22Rv1 (cell line): ENCODE results near the gene TTYH1.
"Not testable (repeated sequence)": the region's sequence is repeated elsewhere in the genome, so short reads cannot be mapped to it uniquely, and the experiment has no call there.

Experiments used
- H3K27ac ChIP-seq: fragments of 450-650 bp; 2 replicates; pipeline ENCODE4 v1.5.1; 2017
- ZFX ChIP-seq: fragments of 450-650 bp; IDR thresholded peaks from 2 replicates; pipeline ENCODE4 v1.6.1; 2017; ENCODE audit warnings: antibody characterized with exemption, borderline replicate concordance
- TF ChIP-seq, protein P1 (sequence below): fragments of 450-650 bp; IDR thresholded peaks from 2 replicates; pipeline ENCODE4 v1.5.1; 2017; ENCODE audit warnings: mild to moderate bottlenecking

TTYH1 gene

DNA sequence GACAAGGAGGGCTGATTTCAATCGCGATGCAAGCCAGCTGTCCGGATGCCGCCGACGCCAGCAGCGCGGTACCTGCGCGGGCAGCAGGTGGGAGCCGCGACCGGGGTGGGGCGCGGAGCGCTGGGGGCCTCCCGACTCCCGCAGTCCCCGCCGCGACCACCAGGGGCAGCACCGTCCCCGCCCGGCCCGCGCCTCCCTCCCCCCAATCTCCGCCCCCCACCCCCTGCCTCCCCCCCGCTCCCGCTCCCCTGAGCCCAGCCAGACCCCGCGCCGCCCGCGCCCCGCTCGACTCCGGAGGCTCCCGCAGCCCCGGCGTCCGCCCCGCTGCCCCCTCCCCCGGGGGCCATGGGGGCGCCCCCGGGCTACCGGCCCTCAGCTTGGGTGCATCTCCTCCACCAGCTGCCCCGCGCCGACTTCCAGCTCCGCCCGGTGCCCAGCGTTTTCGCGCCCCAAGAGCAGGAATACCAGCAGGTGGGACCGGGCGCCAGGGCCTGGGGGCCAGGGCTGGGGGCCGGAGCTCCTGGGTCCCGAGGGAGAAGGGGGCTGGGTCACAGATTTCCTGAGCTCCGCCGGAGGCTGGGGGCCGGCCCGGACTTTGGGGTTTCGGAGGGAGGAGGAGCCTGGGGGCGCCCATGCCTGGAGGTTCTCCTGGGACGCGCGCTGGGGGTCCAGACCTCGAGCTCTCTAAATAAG is at the start of gene TTYH1:
Gene TTYH1, plus strand, starts transcription at position 257 of the 693 bp plus-strand sequence. Its CDS starts 89 bp downstream, at position 346.
- no peak within 1 kb of the TSS for H3K27ac ChIP-seq
- TF ChIP-seq, protein P1, sequence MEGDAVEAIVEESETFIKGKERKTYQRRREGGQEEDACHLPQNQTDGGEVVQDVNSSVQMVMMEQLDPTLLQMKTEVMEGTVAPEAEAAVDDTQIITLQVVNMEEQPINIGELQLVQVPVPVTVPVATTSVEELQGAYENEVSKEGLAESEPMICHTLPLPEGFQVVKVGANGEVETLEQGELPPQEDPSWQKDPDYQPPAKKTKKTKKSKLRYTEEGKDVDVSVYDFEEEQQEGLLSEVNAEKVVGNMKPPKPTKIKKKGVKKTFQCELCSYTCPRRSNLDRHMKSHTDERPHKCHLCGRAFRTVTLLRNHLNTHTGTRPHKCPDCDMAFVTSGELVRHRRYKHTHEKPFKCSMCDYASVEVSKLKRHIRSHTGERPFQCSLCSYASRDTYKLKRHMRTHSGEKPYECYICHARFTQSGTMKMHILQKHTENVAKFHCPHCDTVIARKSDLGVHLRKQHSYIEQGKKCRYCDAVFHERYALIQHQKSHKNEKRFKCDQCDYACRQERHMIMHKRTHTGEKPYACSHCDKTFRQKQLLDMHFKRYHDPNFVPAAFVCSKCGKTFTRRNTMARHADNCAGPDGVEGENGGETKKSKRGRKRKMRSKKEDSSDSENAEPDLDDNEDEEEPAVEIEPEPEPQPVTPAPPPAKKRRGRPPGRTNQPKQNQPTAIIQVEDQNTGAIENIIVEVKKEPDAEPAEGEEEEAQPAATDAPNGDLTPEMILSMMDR: peak; percentile 59
- no peak for TF ChIP-seq ZFX

DNA sequence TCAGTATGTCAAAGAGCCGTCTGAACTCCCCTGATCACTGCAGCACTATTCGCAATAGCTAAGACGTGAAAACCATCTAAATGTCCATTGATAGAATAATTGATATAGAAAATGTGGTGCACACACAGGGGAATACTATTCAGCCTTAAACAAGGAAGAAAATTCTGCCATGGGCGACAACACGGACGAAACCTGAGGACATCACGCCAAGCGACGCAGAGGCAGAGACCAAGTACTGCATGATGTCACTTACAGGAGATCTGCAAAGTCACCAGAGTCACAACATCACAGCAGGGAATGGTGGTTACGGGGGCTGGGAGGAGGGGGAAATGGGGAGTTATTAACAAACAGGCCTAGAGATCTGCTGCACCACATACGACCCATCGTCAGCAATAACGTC is 49.5 kb upstream of the TTYH1 start:
- not testable (repeated sequence) for H3K27ac ChIP-seq

DNA sequence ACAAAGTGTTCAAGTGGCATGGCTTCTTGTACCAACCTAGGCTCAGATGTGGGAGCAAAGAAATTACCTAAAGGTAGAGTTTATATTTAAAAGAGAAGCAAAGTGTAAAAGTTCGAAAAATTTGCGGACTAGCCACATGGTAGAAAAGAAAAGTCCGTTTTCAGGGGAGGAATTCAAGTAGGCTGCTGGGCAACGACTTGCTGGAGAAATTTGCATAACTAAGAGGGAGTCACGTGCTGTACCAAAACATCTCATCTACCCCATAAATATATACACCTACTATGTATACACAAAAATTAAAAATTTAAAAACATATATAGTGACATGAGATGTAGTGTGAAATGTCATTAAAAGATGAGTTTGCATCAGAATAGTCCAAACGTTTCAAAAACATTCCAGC is 48.5 kb upstream of the TTYH1 start:
- no peak overlapping the region for H3K27ac ChIP-seq
- no peak for TF ChIP-seq ZFX
- TF ChIP-seq, protein P1: no peak

DNA sequence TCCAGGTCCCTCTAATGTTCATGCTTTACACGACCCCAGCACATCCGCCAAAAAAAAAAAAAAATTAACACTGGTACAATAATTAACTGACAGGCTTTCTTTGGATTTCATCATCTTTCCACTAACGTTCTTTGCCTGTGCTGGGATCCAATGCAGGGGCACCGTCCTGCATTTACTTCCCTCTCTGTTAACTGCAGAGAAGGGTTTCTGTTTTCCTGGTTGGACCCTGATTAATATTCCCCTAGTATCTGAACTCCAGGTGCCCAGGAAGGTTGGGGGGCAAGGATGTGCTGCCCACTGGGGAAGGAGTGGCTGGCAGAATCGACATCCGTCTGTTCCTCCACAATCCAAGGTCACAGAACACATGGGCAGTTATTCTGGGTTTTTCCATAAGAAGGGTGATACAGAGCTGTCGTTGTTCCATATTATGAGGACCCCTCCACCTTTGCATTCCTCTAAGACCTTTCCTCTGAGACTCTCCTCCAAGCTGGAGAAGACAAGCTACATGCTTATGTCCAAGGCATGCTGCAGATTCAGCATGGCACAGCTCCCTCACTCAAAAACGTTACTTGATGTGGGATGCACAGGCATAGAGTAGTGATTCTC is 46.1 kb upstream of the TTYH1 start:
- no peak for TF ChIP-seq ZFX
- no peak overlapping the region for H3K27ac ChIP-seq

DNA sequence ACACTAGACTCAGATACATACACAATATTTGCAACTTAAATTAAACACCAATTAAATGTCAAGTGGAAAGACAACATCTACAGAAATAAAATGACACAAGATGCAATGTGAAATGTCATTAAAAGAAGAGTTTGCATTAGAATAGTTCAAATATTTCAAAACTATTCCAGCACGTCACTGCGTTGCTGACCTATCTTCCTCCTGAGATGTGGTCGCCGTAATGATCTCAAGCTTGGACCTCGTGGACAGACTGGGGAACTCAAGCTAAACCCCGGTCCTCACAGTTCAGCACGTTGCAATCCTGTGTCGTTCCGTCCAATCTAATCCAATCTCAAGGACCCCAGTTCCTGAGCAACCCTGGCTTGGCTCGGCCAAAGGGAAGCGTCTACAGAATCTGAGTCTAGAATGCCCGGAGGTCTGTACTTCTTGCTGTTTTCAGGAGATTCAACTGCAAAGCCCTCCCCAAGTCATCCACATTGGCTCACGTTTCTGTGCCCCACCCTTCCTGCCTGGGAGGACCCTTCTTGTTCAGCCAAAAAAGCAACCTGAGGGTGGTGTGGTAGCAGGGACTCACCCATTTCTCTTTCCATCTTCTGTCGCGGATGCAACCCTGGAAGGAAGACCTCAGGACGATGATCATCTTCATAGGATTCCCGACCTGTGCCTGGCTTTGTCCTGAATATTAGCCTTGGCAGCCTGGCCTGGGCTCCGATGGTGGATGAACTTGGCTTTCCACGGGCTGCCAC is 45.4 kb upstream of the TTYH1 start:
- H3K27ac ChIP-seq: not testable (repeated sequence)

DNA sequence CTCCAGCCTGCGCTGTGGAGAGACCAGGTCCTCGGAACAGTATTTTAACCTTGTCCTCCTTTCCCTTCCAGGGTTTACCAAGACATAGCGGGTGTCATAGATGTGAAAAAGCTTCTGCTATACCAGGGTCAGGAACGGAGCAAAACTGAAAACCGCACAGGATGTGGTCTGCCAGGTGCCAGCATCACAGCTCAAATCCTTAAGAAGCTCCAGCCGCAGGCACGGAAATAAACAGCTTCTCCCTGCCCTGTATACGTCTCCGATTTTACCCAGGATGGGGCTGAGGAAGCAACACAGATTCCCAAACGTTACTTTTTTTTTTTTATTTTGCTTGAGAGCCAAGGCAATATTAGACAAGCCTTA is 44.8 kb upstream of the TTYH1 start:
- H3K27ac ChIP-seq: not testable (repeated sequence)

DNA sequence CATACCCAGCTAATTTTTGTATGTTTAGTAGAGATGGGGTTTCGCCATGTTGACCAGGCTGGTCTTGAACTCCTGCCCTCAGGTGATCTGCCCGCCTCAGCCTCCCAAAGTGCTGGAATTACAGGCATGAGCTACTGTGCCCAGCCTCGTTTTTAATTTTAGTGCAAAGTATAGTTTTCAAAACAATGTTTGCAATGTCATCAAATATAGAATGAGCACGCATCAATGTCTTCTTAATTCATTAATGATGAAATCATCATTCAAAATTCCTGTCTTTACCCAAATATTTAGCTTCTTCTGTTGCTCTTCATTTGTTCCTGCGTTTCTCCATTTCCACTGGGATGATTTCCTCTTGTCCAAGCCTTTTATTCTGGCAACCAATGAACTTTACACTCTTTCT is 43.8 kb upstream of the TTYH1 start:
- H3K27ac ChIP-seq: not testable (repeated sequence)

DNA sequence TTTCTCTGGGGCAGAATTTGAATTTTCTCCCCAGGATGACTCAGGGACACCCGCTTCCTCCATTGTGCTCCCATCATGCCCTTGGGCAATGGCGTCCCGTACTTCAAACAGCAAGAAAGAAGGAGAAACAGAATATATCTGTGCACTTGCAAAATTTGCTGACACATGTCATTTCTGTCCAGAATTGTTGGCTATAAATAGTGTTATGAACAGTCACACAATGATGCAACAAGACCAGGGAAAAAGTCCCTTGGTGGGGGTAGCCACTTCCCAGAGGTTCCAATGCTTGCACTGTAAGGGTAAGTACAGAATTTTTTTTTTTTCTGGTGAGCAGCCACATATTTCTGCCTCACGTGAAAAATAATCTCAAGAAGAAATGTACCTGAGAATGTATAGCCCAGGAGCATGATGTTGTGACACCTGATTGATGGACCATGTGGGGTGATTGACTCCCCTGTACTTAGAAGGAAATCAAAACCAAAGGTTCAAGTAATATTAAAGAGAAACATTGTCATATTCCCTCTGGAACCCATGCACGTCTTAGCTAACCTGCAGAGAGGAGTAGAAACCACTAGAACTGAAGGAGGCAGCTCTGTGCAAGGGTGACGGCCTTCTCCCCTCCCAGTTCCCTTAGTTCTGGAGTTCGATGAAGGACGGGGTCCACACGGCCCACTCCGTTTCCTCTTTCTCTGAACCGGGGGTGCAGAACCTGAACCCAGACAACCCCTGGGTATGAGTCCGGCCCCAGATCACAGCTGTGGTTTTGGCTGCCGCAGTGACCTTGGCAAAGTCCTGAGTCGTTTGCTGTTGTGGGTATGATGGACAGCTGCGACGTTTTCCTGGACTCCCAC is 41.3 kb upstream of the TTYH1 start:
- TF ChIP-seq ZFX: no peak
- no peak overlapping the region for H3K27ac ChIP-seq

DNA sequence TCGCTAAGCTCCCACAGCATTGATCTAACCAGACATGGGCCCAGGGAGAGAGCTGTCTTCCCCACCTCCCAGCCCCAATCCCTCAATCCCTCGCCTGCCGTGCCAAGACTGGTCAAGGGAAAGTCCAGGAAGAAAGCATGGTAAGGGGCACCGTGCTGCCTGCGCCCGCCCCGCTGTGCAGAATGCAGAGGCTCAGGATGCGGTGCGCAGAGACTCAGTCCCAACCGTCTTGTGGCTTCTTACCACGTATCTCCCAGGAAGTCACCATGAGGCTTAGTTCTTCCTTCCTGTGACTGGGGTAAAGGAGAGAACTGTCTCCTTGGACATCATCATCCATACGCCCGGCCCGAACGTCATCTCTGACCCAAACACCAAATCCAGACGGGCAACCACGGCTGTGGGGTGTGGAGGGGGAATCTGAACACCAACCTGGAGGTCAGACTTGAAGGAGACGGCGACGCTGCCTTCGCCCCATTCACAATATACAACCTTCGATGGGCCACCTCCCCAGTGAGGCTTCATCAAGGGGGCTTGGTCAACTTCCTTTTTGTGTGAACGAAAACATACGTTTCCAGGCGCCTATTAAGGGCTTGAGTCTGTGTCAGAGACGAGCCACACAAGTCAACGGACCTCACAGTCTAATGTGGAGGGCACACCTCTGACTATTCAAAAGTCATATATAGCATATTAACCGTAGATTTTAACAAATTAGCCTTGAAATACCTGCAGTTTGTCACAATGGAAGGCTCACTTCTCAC is 39.9 kb upstream of the TTYH1 start:
- not testable (repeated sequence) for H3K27ac ChIP-seq

DNA sequence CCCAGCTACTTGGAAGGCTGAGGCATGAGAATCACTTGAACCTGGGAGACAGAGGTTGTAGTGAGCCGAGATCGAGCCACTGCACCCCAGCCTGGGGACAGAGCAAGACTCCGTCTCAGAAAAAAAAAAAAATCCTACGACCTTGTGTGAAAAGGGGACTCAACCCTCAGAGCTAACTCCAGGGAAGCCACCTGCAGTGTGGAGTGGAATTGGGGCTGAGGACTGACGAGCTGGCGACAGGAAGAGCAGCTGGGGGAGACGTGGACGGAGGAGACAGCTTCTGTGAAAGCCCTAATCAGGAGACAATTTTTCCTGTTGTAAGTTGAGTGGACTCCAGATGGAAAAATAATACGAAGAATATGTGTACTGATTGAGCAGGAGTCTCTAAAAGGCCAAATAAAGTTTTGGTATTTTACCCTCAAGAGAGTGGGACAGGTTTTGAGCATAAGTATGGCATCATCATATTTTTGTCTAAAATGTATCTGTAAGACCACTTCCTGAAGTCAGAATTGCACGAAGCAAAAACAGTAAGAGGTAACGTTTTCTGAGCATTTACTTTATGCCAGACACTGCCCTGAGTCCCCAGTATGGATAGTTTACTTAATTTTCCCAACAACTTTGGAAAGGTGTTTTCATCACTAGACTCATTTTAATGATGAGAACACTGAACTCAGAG is 38.5 kb upstream of the TTYH1 start:
- H3K27ac ChIP-seq: no peak overlapping the region
- no peak for TF ChIP-seq ZFX
- TF ChIP-seq, protein P1: no peak
